GM18861 (cell line): ENCODE results near the gene FAM13A.
A peak's percentile ranks its signal among the peaks of the same experiment; 100 is the strongest.
"Not testable (repeated sequence)": the region's sequence is repeated elsewhere in the genome, so short reads cannot be mapped to it uniquely, and the experiment has no call there.

Experiments used
- ATAC-seq: cut with Tn5 transposase; IDR thresholded peaks from one replicate; pipeline ENCODE4 v1.9.1; 2021; ENCODE audit not compliant: unreplicated experiment

The FAM13A gene

DNA sequence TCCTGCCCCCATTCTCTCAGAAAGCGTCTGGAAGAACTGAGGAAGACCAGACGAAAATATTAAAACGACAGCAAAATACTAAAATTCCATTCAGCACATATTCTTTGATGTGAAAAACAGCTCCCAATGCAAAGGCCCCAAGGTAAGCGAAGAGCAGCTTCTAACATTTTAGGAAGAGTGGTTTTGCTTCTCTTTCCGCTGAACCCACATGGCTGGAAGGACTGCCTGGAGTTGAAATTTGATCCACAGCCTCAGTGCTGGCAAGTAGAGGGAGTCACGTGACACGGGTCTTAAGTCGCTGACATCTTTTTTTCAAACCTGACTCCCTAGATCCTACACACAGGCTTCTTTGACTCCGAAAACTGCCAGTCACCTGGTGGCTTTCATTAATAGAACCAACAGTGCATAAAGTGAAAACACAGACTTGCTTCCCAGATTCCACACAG lies at the start of gene FAM13A:
Gene FAM13A (minus strand): TSS at position 233 of the 446 bp plus-strand sequence. CDS start 221 bp downstream, at position 12.
- peak; percentile 69 for ATAC-seq

GRCh38 chr4:89105726-89106125 lies 48.7 kb upstream of the FAM13A start:
- ATAC-seq = no peak

- peak; percentile 90 for ATAC-seq
Observed at GRCh38 chr4:89101256-89102161, 44.5 kb upstream of the FAM13A start.

GRCh38 chr4:89100853-89101252 lies 43.9 kb upstream of the FAM13A start:
- ATAC-seq = peak; percentile 15

- no peak for ATAC-seq
Observed at GRCh38 chr4:89099471-89099870, 42.5 kb upstream of the FAM13A start.

GRCh38 chr4:89099034-89099433 lies 42.0 kb upstream of the FAM13A start:
- ATAC-seq = no peak

GRCh38 chr4:89078300-89078699 lies 21.3 kb upstream of the FAM13A start:
- no peak for ATAC-seq

DNA sequence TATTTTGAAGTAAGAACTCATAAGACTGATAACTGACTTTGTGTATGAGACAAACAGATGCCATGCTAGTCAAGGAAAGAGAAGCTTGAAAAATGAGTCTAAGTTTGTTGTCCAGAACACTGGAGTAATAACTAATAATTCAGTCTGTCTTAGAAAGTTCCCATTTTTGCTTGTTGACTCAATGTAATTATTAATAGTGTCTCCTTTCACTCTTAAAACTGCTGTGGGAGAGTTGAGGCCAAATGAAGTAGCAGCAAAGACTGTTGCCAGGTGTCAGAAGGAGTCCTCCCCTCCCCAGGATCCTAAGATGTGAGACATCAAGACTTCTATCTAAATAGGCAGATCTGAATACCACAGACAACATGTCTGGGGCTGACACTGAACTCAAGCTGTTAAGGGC lies 20.8 kb upstream of the FAM13A start:
- no peak for ATAC-seq

DNA sequence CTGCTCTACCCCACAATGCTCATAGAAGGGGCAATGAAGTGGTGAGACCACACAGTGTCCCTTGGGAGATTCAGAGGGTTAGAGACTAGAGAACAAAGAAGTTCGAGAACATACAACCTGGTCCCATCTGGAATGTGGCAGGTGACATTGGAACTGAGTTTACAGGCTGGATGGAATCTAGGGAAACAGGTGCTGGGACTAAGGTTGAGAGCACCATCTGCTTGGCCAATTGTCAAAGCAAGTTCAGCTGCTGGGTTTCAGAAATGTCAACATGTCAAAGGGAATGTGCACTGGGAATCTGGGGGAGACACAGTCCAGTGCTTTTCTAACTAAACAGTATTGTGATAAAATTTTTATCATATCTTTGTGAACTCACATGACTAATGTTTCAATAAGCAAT lies 15.9 kb upstream of the FAM13A start:
- ATAC-seq = no peak

GRCh38 chr4:89071311-89071710 lies 14.3 kb upstream of the FAM13A start:
- no peak for ATAC-seq

- ATAC-seq = peak; percentile 49
Observed at GRCh38 chr4:89070041-89070440, 13.1 kb upstream of the FAM13A start.

- peak; percentile 81 for ATAC-seq
Observed at GRCh38 chr4:89069481-89069880, 12.5 kb upstream of the FAM13A start.

DNA sequence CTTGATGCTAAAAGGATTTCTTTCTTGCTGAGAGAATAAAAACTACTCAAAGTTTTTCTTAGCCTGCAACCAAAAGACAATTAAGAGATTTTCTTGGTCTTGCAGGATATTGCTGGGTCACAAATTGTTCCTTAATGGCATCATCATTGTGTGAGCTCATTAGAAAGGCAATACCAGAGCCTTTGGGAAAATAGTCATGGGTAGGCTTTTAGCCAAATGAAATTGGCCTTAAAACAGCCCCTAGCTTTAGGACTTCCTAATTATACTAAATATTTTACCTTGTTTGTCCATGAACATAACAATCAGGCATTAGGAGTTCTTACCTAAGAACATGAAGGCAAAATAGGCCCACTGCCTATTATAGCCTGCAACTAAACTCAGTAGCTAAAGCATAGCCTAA lies 10.4 kb upstream of the FAM13A start:
- no peak for ATAC-seq

GRCh38 chr4:89064848-89065247 lies 7.9 kb upstream of the FAM13A start:
- ATAC-seq = no peak

DNA sequence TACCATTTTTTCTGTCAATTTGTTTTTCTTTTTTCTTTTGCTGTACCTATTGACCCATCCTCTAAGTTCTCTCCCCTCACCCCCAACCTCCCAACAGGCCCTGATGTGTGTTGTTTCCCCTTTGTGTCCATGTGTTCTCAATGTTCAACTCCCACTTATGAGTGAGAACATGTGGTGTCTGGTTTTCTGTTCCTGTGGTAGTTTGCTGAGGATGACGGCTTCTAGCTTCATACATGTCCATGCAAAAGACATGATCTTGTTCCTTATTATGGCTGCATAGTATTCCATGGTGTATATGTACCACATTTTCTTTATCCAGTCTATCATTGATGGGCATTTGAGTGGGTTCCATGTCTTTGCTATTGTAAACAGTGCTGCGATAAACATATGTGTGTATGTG lies 859 bp upstream of the FAM13A start:
- ATAC-seq = not testable (repeated sequence)

DNA sequence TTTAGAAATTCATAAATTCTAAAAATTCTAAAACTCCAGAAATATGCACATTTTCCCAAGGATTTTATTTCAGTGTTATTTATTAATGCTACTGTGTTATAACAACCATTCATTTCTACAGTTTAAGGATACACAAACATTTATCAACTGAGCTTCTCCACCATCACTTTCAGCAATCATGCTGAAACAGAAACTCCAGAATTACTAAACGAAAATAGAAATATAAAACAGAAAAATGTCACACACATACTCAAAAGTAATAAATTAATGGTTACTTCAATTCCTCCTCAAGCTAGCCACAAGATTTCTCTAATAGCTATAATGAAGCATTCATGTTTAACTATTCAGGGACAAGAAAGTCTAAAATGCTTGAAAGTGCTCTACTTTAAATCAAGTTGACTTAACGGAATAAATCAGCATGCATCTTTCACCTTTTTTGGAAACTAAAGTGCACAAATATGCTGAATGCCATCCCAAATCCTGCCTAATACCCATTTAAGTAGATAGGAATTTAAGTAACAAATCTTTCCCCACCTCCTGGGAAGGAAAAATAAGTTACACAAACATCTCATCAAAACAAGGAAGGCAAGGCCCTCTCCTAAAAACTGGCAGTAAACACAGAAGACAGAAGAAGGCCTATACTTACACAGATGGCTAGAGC lies 563 bp downstream of the FAM13A start:
- ATAC-seq = no peak

DNA sequence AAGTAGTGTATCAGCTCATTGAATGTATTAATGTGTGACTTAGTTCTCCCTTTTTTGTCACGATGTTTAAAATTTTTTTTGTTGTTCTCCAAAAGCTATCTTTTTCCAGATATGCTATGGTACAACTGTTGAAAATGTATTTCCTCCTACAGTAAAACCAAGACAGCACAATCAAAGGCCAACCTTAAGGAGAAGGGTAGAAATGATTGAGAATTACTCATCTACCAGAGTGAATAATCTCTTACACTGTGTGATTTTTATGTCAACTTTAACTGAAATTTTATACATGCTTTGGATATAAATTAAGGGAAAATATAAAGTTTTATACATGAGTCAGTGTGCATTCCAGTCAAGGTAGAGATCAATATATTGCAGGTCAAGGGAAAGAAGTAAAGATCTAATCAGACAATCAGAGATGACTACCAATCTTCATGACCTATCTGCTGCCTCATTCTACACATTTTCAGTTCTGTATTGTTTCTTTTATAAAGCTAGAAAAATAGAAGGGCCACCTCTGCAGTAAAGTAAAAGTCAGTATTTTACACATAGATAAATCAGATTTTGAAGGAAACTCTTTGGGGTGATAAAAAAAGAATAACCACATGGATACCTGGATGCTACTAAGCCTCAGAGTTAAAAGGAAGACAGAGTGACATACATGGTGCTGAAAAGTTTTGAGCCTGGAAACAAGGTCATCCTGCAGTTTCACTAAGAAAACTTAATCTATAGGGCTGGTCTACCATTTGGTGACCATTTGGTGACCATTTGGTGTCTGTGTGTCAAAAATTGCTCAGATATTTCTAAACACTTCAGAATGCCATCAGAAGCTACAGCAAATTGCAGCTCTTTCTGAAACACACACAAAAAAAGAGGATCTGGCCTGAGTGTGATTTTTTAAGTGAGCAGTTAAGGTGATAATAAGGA lies 1.6 kb downstream of the FAM13A start:
- peak; percentile 35 for ATAC-seq

DNA sequence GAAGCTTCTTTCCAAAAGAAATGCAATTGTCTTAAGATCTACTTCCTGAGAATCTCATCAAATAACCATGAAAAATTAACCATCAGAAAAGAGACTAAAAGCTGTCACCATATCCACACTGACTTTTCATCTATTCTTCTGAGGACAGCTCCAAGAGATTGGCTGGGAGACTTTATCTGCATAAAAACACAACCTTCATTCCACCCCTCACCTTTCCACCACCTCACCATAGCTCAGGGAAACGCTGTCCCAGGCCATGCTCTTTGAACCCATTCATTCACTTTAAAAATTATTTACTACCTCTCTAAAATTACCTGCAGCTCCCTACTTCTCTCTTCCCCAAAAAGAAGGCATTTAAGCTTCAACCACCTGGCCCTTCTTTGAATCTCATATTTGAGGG lies 2.4 kb downstream of the FAM13A start:
- no peak for ATAC-seq

GRCh38 chr4:89049853-89050252 lies 7.1 kb downstream of the FAM13A start:
- no peak for ATAC-seq

DNA sequence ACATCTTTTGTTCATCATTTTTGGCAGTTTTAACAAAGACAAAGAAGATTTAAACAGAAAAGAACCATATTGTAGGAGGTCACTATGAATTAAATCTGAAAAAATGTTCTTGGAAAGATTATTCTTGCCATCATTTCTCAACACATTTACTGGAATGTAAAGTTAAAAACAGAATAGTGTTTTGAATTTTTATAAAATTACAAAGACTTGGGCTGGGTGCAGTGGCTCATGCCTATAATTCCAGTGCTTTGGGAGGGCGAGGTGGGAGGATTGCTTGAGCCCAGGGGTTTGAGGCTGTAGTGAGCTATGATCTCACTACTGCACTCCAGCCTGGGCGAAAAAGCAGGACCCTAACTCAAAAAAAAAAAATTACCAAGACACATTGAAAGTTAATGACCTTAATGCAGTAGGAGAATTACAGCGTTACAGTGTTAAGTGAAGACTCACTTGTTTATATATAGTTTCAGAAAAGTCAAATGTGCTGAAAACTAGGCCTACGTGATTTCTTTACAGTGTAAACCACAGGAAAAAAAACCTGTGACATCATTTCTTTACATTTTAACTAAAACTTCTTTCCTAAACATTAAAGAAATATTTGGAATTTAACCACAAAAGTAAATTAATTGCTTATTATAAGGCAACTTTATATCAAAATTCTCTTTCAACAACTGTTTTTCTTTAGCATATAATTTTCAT lies 7.9 kb downstream of the FAM13A start:
- no peak for ATAC-seq
